CD8-positive, alpha-beta memory T cell (primary cell): ENCODE results near the gene IGIP. TPM values are rescaled to one million over a fixed set of nuclear protein-coding genes. Genes with fewer than 3 reads are reported as not detected.

Experiments used
- CTCF ChIA-PET: fragments of 350-600 bp; sonication (Branson Sonifier 250); formaldehyde crosslinking; loops from one replicate; lab custom pipeline; 2021; ENCODE audit warnings: antibody characterized with exemption; lab: Charles Lee
- POLR2A ChIA-PET: fragments of 350-600 bp; sonication (Branson Sonifier 250); formaldehyde crosslinking; loops from one replicate; lab custom pipeline; 2021; ENCODE audit warnings: antibody characterized with exemption; lab: Charles Lee
- DNase-seq, 5 donors: peaks; one replicate each; pipeline versions ENCODE4 v3.0.0 to v3.0.0-alpha.2; 2020 to 2022; ENCODE audit warnings: mixed read lengths in 1 of 5
- H3K27ac ChIP-seq: one replicate; pipeline ENCODE4 v1.7.0; 2013; ENCODE audit warnings: low read depth, mild to moderate bottlenecking, low read length, moderate library complexity
- H3K27me3 ChIP-seq: 2 replicates; pipeline ENCODE4 v1.7.0; 2013; ENCODE audit warnings: low read length, mild to moderate bottlenecking; ENCODE audit not compliant: insufficient read depth, poor library complexity, severe bottlenecking
- H3K36me3 ChIP-seq: 2 replicates; pipeline ENCODE4 v1.7.0; 2013; ENCODE audit warnings: mild to moderate bottlenecking, low read length, moderate library complexity; ENCODE audit not compliant: insufficient read depth
- H3K4me1 ChIP-seq: 2 replicates; pipeline ENCODE4 v1.7.0; 2013; ENCODE audit warnings: mild to moderate bottlenecking, low read length, moderate library complexity; ENCODE audit not compliant: insufficient read depth
- H3K4me3 ChIP-seq: 2 replicates; pipeline ENCODE4 v1.7.0; 2013; ENCODE audit warnings: mild to moderate bottlenecking, low read length
- H3K9me3 ChIP-seq: 2 replicates; pipeline ENCODE4 v1.7.0; 2013; ENCODE audit warnings: mild to moderate bottlenecking, low read length
- H3K27ac Mint-ChIP-seq, 8 donors: one replicate each; pipeline ENCODE4 v1.8.0; 2020 to 2021; ENCODE audit warnings: mixed read lengths in 8 of 8, mild to moderate bottlenecking in 6 of 8, inconsistent platforms in 3 of 8, moderate library complexity in 3 of 8
- H3K27me3 Mint-ChIP-seq, 2 donors: one replicate each; pipeline ENCODE4 v1.8.0; 2020 to 2021; ENCODE audit warnings: mixed read lengths in 2 of 2, mild to moderate bottlenecking in 1 of 2, moderate library complexity in 1 of 2
- H3K36me3 Mint-ChIP-seq, 3 donors: one replicate each; pipeline ENCODE4 v1.8.0; 2020 to 2021; ENCODE audit warnings: mixed read lengths in 3 of 3, inconsistent platforms in 1 of 3, mild to moderate bottlenecking in 1 of 3
- H3K4me1 Mint-ChIP-seq, 3 donors: one replicate each; pipeline ENCODE4 v1.8.0; 2020 to 2021; ENCODE audit warnings: mixed read lengths in 3 of 3, inconsistent platforms in 1 of 3, mild to moderate bottlenecking in 1 of 3
- H3K4me3 Mint-ChIP-seq, 7 donors: one replicate each; pipeline ENCODE4 v1.8.0; 2020 to 2021; ENCODE audit warnings: mixed read lengths in 7 of 7, mild to moderate bottlenecking in 6 of 7, moderate library complexity in 4 of 7, inconsistent platforms in 2 of 7
- H3K9me3 Mint-ChIP-seq, 5 donors: one replicate each; pipeline ENCODE4 v1.8.0; 2020 to 2022; ENCODE audit warnings: mixed read lengths in 5 of 5, mild to moderate bottlenecking in 3 of 5, moderate library complexity in 2 of 5, inconsistent platforms in 1 of 5
- polyA plus RNA-seq: library from polyadenylated mRNA; unstranded; fragments of 300-500 nt; fragmentation: Illumina TruSeq; gene quantifications from one replicate; pipeline ENCODE4 v1.2.3, GENCODE V29; 2021
- total RNA-seq, 2 experiments: library from RNA; stranded (reverse); gene quantifications; one replicate each; pipeline ENCODE4 v1.2.3, GENCODE V29; 2021

The IGIP gene
- total and polyA plus RNA-seq, 3 experiments from 2014 or later: 0.29 to 4.1 (median 3.7) TPM

- H3K4me1 Mint-ChIP-seq: peaks cover 9 to 21% (median 13%) of the 10 kb centered on the region in 3 donors
- H3K36me3 Mint-ChIP-seq: peaks cover 0 to 6% (median 0%) of the 10 kb centered on the region in 3 donors
- H3K9me3 Mint-ChIP-seq: no peaks in the 10 kb centered on the region
- H3K27ac Mint-ChIP-seq: peak overlapping the region in 2 of 8 donors; percentile 47 to 85
- peak overlapping the region in 1 of 7 donors; percentile 70 for H3K4me3 Mint-ChIP-seq
- Histone ChIP-seq H3K27me3 (no peaks in the 10 kb centered on the region), H3K9me3 (no peaks in the 10 kb centered on the region), H3K4me3 (no peak overlapping the region), H3K4me1 (peaks cover 11% of the 10 kb centered on the region), H3K36me3 (no peaks in the 10 kb centered on the region), H3K27ac (peak overlapping the region; percentile 65)
- POLR2A ChIA-PET: interaction anchor here (0.8 to 1.1 kb wide), 2 partner anchors 64 to 340 kb away, joined by 3 to 15 read pairs; no protein-coding TSS in a partner anchor
- CTCF ChIA-PET: interaction anchor here (1.1 kb wide), 1 partner anchor 106 kb away, joined by 3 read pairs; no protein-coding TSS in a partner anchor
- peaks cover 0 to 2% of the 10 kb centered on the region in 2 donors for H3K27me3 Mint-ChIP-seq
- no peak for DNase-seq
Observed at GRCh38 chr5:140178086-140178410, 52.3 kb downstream of the IGIP start.

GRCh38 chr5:140178482-140179116 is 52.9 kb downstream of the IGIP start:
- no peaks in the 10 kb centered on the region for H3K27me3 ChIP-seq
- H3K27me3 Mint-ChIP-seq: peaks cover 0 to 2% of the 10 kb centered on the region in 2 donors
- H3K9me3 Mint-ChIP-seq: no peaks in the 10 kb centered on the region
- H3K4me1 Mint-ChIP-seq: peaks cover 9 to 21% (median 13%) of the 10 kb centered on the region in 3 donors
- H3K9me3 ChIP-seq: no peaks in the 10 kb centered on the region
- no peak overlapping the region for H3K4me3 Mint-ChIP-seq
- no peaks in the 10 kb centered on the region for H3K36me3 ChIP-seq
- CTCF ChIA-PET: interaction anchor here (1.1 kb wide), 1 partner anchor 106 kb away, joined by 3 read pairs; no protein-coding TSS in a partner anchor
- peaks cover 0 to 6% (median 0%) of the 10 kb centered on the region in 3 donors for H3K36me3 Mint-ChIP-seq
- H3K27ac Mint-ChIP-seq: peak overlapping the region in 1 of 8 donors; percentile 85
- H3K4me3 ChIP-seq: no peak overlapping the region
- DNase-seq: no peak
- POLR2A ChIA-PET: interaction anchor here (0.8 to 1.1 kb wide), 2 partner anchors 64 to 341 kb away, joined by 3 to 15 read pairs; no protein-coding TSS in a partner anchor
- H3K27ac ChIP-seq: no peak overlapping the region
- H3K4me1 ChIP-seq: peaks cover 11% of the 10 kb centered on the region

Other genes with a start within 250 kb of the IGIP start
- under 1 TPM; 0.18 to 0.24 TPM for gene NRG2, start 82.6 kb upstream of the IGIP start, total RNA-seq
- gene NRG2, start 82.6 kb upstream of the IGIP start, polyA plus RNA-seq: not detected
- gene PURA, start 11.8 kb upstream of the IGIP start, total RNA-seq: 10 to 100 TPM; 14.8 to 16.4 TPM
- 4.8 TPM for gene PURA, start 11.8 kb upstream of the IGIP start, polyA plus RNA-seq
- 10 to 100 TPM; 13.9 to 17.3 TPM for gene CYSTM1, start 49.3 kb downstream of the IGIP start, total RNA-seq
- 11.1 TPM for gene CYSTM1, start 49.3 kb downstream of the IGIP start, polyA plus RNA-seq
- gene PFDN1, start 177.2 kb downstream of the IGIP start, total RNA-seq: 10 to 100 TPM; 71.2 to 73.2 TPM
- gene PFDN1, start 177.2 kb downstream of the IGIP start, polyA plus RNA-seq: 115 TPM
- 1 to 10 TPM; 2.1 TPM for gene HBEGF, start 220.7 kb downstream of the IGIP start, total RNA-seq
- gene HBEGF, start 220.7 kb downstream of the IGIP start, polyA plus RNA-seq: not detected
- gene SLC4A9, start 234.3 kb downstream of the IGIP start, total RNA-seq: not detected
- not detected for gene SLC4A9, start 234.3 kb downstream of the IGIP start, polyA plus RNA-seq